ENCODE measurements around the gene TMCC2. TPM values are rescaled to one million over a fixed set of nuclear protein-coding genes. Genes with fewer than 3 reads are reported as not detected.

TMCC2 gene
- total RNA-seq, 1 experiment from 2014 or later = 2.3 TPM

GRCh38 chr1:205259324-205259832 lies 31.6 kb downstream of the TMCC2 start:
- no peak for DNase-seq (ENCODE audit: low read depth)

GRCh38 chr1:205259998-205260397 lies 32.3 kb downstream of the TMCC2 start:
- DNase-seq (ENCODE audit: low read depth) = no peak

GRCh38 chr1:205260948-205261732 lies 33.4 kb downstream of the TMCC2 start:
- peak; percentile 81 for DNase-seq (ENCODE audit: low read depth)

GRCh38 chr1:205261946-205262691 lies 34.4 kb downstream of the TMCC2 start:
- DNase-seq (ENCODE audit: low read depth) = peak; percentile 59

GRCh38 chr1:205262731-205263171 lies 35.0 kb downstream of the TMCC2 start:
- peak; percentile 58 for DNase-seq (ENCODE audit: low read depth)

- DNase-seq (ENCODE audit: low read depth) = peak; percentile 34
Observed at GRCh38 chr1:205263580-205264190, 35.9 kb downstream of the TMCC2 start.

GRCh38 chr1:205266611-205267305 lies 39.0 kb downstream of the TMCC2 start:
- DNase-seq (ENCODE audit: low read depth) = no peak

GRCh38 chr1:205267306-205267902 lies 39.7 kb downstream of the TMCC2 start:
- DNase-seq (ENCODE audit: low read depth) = no peak

GRCh38 chr1:205268846-205269680 lies 41.3 kb downstream of the TMCC2 start:
- DNase-seq (ENCODE audit: low read depth) = no peak

GRCh38 chr1:205269711-205270110 lies 42.0 kb downstream of the TMCC2 start:
- DNase-seq (ENCODE audit: low read depth) = no peak

GRCh38 chr1:205270271-205270670 lies 42.5 kb downstream of the TMCC2 start:
- DNase-seq (ENCODE audit: low read depth) = no peak

GRCh38 chr1:205270764-205271163 lies 43.0 kb downstream of the TMCC2 start:
- peak; percentile 83 for DNase-seq (ENCODE audit: low read depth)

- DNase-seq (ENCODE audit: low read depth) = no peak
Observed at GRCh38 chr1:205271277-205271676, 43.5 kb downstream of the TMCC2 start.

GRCh38 chr1:205271745-205272144 lies 44.0 kb downstream of the TMCC2 start:
- DNase-seq (ENCODE audit: low read depth) = no peak

GRCh38 chr1:205272536-205272935 lies 44.8 kb downstream of the TMCC2 start:
- no peak for DNase-seq (ENCODE audit: low read depth)

- DNase-seq (ENCODE audit: low read depth) = peak; percentile 70
Observed at GRCh38 chr1:205273551-205273982, 45.8 kb downstream of the TMCC2 start.

GRCh38 chr1:205274041-205274691 lies 46.4 kb downstream of the TMCC2 start:
- DNase-seq (ENCODE audit: low read depth) = no peak

GRCh38 chr1:205275133-205275532 lies 47.4 kb downstream of the TMCC2 start:
- DNase-seq (ENCODE audit: low read depth) = no peak

- no peak for DNase-seq (ENCODE audit: low read depth)
Observed at GRCh38 chr1:205275916-205276688, 48.4 kb downstream of the TMCC2 start.

Measured in HT1080 (cell line).